ENCODE results near the gene BRF1.

BRF1 gene

DNA sequence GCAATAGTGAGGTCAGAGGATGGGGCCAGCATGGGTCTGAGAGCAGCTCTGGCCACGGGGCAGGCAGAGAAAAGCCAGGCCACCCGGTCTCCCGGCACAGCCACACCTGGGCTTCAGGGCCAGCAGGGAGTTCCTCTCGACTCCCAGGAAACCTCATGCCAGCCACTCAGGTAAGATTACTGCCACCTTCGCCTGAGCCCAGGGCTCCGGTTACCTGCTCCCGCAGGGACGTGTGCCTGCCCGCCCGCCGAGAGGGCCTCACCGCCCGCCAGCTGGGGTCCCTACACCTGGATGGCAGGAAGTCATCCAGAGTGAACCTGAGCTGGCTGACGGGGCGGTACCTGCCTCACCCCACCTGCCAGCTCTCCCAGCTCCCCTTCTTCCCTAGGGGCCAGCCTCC lies 139.5 kb downstream of the BRF1 start:
- H3K4me1 Mint-ChIP-seq (ENCODE audit: low read depth): no peaks in the 10 kb centered on the region
- H3K9me3 Mint-ChIP-seq: no peaks in the 10 kb centered on the region
- DNase-seq (ENCODE audit: low spot score): no peak
- H3K27ac Mint-ChIP-seq: no peak overlapping the region
- no peaks in the 10 kb centered on the region for H3K36me3 Mint-ChIP-seq (ENCODE audit: low read depth)
- H3K27me3 Mint-ChIP-seq (ENCODE audit: low read depth): peaks cover 4% of the 10 kb centered on the region
- no peak overlapping the region for H3K4me3 Mint-ChIP-seq

DNA sequence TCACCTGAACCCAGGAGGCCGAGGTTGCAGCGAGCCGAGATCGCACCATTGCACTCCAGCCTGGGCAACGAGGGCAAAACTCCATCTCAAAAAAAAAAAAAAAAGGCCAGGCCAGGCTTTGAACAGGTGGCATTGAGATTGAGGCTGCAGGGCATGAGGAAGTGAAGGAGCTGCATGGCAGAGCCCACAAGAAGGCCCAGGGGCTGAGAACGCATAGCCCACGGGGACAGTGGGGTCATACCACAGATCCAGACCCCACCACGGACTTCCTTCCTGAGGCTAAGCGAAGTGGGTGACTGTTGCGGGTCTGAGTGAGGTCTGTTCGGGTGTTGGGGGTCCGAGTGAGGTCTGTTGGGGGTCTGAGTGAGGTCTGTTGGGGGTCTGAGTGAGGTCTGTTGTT lies 140.0 kb downstream of the BRF1 start:
- H3K27ac Mint-ChIP-seq: no peak overlapping the region

DNA sequence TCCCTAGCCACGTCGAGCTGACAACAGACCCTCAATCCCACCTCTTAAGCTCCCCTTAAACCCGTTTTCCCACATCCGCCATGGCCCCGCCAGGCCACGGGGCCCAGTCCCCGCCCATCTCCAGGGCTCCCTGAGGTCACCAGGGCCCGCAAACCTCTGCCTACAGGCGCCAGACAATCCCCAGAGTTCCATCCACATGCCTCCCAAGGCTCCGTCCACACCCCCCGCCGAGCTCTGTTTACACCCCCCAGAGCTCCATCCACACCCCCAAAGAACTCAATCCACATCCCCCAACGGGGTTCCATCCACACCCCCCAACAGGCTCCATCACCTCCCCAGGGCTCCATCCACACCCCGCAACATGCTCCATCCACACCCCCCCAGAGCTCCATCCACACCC lies 141.5 kb downstream of the BRF1 start:
- H3K4me3 Mint-ChIP-seq: no peak overlapping the region
- H3K27ac Mint-ChIP-seq: no peak overlapping the region
- H3K36me3 Mint-ChIP-seq (ENCODE audit: low read depth): no peaks in the 10 kb centered on the region
- no peaks in the 10 kb centered on the region for H3K9me3 Mint-ChIP-seq
- no peaks in the 10 kb centered on the region for H3K4me1 Mint-ChIP-seq (ENCODE audit: low read depth)
- DNase-seq (ENCODE audit: low spot score): no peak
- H3K27me3 Mint-ChIP-seq (ENCODE audit: low read depth): no peaks in the 10 kb centered on the region

More for the DNA sequence above, 140.0 kb downstream of the BRF1 start:
- H3K4me3 Mint-ChIP-seq: no peak overlapping the region
- H3K36me3 Mint-ChIP-seq (ENCODE audit: low read depth): no peaks in the 10 kb centered on the region
- H3K4me1 Mint-ChIP-seq (ENCODE audit: low read depth): no peaks in the 10 kb centered on the region
- H3K27me3 Mint-ChIP-seq (ENCODE audit: low read depth): peaks cover 4% of the 10 kb centered on the region
- no peaks in the 10 kb centered on the region for H3K9me3 Mint-ChIP-seq
- DNase-seq (ENCODE audit: low spot score): no peak

Data from T-helper 2 cell treated with Interferon-gamma antibody and Interleukin-4, amounts not matched to agents 5 μg/mL and 100 μg/mL, for 36 hours (primary cell).